GM21526 (cell line): ENCODE results near the gene ADAT3.

Experiments
- ATAC-seq: cut with Tn5 transposase; IDR thresholded peaks from one replicate; pipeline ENCODE4 v1.9.1; 2021; ENCODE audit warnings: moderate library complexity; ENCODE audit not compliant: unreplicated experiment, low FRiP score

ADAT3 gene

DNA sequence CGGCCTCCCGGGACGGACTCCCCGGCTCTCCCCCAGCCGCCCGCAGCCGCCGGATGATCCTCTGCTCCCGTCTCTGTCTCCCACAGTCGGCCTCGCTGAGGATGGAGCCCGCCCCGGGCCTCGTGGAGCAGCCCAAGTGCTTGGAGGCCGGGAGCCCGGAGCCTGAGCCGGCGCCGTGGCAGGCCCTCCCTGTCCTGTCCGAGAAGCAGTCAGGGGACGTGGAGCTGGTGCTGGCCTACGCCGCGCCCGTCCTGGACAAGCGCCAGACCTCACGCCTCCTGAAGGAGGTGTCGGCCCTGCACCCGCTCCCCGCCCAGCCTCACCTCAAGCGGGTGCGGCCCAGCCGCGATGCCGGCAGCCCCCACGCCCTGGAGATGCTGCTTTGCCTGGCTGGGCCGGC lies 6.8 kb downstream of the ADAT3 start:
- ATAC-seq, result no peak

DNA sequence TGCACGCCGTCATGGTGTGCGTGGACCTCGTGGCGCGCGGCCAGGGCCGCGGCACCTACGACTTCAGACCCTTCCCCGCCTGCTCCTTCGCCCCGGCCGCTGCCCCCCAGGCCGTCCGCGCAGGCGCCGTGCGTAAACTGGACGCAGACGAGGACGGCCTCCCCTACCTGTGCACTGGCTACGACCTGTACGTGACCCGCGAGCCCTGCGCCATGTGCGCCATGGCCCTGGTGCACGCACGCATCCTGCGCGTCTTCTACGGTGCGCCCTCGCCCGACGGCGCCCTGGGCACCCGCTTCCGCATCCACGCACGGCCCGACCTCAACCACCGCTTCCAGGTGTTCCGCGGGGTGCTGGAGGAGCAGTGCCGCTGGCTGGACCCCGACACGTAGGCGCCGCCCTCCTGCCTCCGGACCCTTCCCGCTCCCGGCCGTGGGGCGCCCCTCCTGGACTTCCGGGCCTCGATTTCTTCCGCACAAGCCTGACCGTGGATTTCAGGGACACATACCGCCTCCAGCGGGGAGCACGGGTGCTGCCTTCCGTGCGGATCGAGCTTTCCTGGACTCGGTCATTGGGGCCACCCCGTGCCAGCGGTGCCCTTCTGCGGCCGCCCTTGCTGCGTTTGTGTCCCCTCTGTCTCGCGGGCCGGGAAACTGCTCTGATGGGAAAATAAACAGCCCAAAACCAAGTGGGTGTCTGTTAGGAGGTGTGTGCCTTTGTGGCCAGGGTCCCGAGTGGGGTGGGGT lies 7.7 kb downstream of the ADAT3 start:
- ATAC-seq, result no peak

DNA sequence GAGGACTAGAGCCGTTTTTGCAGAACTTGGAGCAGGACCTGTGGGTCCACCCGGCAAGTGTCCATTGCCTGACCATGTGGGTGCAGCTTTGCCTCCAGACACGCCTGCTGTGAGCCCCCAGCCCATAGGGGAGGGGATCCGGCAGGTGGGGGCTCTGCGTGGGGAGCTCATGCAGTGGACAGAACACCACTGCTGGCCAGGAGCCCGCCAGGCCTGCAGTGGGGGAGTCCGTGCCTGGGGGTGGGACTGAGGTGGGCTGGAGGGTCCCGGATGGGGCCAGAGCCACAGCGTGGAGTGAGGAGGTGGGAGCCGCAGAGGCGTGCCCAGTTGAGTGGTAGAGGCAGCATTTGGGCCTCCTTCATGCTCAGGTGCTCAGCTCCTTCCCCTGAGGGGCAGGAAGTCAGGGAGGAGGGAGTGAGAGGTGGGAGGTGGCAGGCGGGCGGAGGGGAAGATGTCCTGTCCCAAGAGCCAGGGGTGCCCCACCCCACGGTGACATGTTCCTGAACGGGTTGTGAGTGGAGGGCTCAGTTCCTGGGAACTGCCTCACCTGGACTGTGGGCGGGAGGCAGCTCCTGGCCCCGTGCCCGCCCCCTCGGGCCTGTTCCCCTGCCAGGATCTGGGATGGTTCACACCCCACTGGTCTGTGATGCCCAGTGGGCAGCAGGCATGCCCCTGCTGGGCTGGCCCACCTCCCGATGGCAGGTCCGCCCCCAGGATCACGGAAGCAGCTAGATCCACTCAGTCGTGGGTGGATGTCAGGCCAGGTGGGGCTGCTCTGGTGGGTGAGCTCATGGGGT lies 8.8 kb downstream of the ADAT3 start:
- no peak for ATAC-seq

DNA sequence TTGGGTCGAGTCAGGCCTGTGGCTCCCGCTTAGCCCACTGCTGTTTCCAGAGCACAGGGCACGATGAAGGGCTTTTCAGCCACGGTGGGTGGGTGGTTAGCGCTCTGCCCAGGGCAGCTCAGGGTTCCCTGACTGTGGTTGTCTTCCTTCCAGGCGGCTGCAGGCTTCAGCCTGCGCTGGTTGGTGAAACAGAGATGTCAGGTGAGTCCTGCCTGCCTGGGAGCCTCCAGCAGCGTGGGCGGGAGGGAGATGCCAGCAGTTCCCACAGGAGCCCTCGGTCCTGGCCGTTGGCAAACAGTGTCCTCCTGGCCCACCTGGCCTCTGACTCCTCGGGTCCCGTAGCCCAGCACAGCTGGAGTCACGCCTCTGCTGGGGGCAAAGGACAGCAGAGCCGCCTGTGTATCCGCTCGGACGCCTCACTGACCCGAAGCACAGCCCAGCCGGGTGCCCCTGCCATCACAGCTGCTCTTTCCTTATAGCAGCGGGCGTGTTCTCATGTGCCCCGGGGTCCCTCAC lies 9.7 kb downstream of the ADAT3 start:
- no peak for ATAC-seq

DNA sequence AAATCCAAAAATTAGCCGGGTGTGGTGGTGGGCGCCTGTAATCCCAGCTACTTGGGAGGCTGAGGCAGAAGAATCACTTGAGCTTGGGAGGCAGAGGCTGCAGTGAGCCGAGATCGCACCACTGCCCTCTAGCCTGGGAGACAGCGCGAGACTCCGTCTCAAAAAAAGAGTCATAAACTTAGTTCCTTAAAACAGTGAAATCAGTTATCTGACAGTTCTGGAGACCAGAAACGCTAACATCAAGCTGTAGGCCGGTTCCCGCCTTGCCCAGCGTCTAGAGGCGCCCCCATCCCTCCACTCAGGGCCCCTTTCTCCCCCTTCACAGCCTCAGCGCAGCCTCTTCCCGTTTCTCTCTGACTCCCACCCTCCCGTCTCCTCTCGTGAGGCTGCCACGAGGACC lies 11.9 kb downstream of the ADAT3 start:
- ATAC-seq, result no peak

DNA sequence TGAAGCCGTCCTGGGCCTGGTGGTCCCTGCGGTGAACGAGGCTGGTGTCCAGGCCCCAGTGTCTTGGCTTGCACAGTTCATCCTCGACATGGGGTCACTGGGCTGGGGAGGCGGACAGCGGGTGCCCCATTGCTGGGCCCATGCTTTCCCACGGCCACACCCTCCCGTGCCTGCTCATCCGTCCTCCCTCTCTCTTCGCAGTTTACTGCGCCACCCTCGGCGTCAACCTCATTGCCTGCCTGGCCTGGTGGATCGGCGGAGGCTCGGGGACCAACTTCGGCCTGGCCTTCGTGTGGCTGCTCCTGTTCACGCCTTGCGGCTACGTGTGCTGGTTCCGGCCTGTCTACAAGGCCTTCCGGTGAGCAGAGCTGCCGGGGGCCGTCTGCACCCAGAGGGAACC lies 12.7 kb downstream of the ADAT3 start:
- ATAC-seq, result no peak

DNA sequence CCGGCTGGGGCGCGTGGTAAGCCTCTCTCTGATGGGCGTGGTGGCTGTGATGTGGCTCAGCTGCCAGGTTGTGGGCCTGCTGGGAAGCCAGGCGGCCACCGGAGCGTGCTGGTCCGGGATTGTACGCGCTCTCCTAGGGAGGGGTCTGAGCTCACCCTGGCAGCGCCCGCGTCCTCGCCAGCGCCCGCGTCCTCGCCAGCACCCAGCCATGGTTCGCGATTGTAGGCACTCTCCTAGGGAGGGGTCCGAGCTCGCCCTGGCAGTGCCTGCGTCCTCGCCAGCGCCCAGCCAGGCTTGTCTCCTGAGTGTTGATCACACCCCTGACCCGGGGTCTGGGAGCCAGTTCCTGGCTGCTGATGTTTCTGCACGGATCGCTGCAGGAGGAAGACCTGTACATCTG lies 13.8 kb downstream of the ADAT3 start:
- ATAC-seq, result no peak

DNA sequence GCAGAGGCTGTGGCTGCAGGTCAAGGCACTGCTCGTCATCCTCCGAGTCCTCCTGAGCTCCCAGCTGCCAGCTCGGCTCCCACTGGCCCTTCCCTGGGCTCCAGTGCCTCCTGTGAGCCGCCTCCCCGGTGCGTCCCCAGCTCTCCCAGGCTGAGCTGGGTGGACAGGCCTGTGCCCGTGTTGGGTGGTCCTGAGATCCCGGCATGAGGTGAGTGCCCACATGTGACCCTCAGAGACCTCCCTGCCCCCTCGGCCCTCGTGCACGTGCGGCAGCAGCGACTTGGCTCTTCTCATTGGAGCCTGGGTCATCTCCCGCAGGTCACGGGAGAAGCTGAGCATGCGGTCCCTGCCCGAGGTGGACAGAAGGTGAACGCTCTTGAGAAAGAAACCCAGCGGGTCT lies 15.4 kb downstream of the ADAT3 start:
- no peak for ATAC-seq

DNA sequence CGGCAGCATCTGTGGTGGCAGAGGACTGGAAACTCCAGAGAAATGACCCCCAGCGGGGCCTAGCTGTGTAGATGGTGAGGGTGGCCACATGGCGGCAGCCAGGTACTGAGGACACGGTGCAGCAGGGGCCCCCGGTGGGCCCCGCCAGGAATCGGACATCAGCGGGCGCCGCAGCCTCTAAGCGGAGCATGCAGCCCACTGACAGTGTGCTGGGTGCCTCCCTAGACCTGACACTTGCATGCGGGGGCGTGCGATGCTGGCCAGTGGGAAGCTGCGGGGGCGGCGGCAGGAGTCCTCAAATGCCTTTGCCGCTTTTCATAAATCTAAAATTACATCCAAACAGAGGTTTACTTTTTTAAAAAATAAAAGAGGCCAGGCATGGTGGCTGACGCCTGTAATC lies 16.1 kb downstream of the ADAT3 start:
- ATAC-seq, result no peak

DNA sequence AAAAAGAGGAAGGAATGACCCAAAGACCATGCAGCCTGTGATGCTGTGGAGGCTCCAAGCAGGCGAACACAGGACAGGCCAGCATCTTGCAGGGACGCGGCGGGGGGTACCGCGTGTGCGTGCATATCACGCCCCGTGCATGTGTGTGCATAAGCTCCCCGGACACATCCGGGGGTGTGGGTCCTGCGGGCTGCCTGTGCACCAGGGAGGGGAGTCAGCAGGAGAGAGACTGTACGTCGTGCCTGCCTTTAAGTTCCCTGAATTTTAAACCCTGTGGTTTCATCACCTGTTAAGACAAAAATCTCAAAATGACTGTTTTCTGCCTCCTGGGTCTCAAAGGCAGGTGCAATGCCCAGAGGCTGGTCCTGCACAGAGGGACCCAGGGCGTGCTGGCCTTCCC lies 16.6 kb downstream of the ADAT3 start:
- ATAC-seq, result no peak

DNA sequence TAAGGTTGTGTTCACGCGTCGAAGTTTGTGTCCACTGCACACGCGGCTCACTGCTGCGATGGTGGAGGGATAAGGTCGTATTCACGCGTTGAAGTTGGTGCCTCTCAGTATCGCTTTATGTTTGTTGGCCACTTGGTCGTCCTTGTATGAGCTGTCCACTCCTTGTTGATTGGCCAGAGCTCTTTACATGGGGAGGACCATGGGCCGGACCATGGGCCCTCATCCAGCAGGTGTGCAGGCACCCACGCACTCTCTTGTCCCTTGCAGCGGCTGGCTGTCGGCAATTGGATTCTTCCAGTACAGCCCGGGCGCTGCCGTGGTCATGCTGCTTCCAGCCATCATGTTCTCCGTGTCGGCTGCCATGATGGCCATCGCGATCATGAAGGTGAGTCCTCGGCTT lies 17.6 kb downstream of the ADAT3 start:
- ATAC-seq, result no peak

DNA sequence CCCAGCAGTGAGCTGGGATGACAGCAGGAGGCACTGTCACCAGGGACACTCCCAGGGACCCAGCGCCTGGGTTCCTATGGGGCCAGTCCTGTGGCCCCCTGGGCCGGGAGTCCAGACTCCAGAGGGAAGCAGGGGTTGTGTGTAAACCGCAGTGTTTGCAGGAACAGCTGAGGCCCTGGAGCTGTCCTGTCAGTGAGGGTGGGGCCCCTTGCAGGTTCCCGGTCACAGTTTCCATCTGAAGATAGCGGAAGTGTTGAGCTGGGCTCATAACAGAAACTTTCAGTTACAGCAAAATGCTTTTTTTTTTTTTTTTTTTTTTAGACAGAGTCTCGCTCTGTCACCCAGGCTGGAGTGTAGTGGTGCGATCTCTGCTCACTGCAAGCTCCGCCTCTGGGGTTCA lies 18.1 kb downstream of the ADAT3 start:
- no peak for ATAC-seq

DNA sequence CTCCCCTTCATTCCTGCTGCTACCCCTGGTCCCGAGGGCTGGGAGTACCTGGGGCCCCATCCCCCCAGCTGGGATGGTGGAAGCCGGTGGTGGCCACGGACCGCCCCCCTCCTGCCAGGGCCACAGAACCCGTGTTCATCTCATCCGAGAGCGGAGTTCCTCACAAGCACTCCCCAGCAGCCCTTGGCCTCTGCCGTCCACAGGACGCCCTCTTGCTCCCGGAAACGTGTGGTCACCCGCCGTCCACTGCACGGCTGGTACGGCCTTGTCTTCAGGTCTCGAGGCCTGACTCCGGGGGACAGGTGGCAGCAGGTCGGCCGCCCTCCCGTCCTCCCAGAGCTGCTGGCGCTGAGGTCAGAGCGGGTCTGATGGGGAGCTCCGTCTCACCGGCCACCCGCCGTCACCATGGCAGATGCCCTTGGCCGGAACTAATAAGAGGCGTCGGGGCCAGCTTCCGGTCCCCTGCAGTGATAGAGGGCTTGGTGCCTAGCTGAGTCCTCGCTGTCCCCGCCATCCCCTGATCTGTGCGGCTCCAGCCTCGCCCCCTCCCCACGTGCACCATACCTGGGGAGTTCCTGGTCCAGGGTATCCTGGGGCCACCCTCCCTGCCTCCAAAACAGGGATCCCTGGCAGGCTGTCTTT lies 19.2 kb downstream of the ADAT3 start:
- ATAC-seq, result no peak

DNA sequence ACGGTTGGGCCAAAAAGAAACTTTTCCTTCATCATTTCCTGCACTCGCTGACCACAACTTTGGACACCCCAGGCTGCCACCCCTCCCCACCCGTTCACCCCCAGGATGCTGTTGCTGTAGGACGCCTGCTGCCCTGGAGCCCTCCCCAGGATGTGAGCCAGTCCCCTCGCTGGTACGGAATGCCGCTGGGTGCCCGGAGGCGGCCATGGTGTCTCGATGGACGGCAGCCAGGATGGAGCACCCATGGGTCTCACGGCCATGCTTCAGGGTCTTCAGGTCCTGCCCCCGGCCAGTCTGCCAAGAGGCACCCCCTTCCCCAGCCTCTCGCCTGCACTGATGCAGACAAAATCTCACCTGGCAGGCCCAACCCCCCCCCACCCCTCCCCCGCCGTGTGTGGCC lies 20.3 kb downstream of the ADAT3 start:
- ATAC-seq, result no peak

DNA sequence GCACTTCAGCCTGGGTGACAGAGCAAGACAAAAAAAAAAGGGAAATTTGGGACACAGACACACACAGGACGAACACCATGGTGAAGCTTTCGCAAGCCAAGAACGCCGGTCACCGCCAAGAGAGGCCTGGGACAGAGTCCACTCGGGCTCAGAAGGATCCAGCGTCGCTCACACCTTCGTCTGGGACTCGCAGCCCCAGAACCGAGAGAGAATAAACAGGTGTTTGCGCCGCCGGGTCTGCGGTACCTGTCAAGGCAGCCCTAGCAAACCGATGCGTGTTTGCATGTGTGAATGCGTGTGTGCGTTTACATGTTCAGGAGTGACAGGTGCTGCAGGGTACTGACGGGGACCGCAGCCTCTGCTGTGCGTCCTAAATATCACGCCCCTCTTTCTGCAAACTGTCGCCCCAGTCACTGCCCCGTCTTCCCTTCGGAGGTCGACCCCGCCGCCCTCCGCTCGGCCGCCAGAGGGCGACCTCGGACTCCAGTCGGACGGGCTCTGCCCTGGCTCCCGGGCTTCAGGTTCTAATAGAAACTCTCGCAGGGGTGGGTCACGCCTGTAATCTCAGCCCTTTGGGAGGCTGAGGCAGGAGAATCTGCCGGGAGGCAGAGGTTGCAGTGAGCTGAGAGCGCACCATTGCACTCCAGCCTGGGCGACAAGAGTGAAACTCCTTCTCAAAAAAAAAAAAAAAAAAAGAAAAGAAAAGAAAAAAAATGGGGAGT lies 24.0 kb downstream of the ADAT3 start:
- ATAC-seq, result peak; percentile 46

DNA sequence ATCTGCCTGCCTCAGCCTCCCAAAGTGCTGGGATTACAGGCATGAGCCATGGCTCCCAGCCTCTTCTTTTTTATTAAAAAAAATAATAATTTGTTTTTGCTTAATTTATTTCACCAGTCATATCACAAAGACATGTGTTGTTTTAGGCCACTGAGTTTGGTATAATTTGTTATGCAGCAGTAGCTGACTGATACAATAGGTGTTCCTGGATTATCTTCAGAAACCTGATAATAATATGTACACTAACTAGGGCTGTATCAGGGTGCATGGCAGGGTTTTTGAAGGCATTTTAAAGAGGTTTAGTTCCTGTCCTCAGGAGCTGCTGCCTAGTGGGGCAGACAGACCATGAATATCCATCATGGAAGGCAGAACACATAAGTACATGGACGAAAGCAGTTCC lies 26.2 kb downstream of the ADAT3 start:
- no peak for ATAC-seq

DNA sequence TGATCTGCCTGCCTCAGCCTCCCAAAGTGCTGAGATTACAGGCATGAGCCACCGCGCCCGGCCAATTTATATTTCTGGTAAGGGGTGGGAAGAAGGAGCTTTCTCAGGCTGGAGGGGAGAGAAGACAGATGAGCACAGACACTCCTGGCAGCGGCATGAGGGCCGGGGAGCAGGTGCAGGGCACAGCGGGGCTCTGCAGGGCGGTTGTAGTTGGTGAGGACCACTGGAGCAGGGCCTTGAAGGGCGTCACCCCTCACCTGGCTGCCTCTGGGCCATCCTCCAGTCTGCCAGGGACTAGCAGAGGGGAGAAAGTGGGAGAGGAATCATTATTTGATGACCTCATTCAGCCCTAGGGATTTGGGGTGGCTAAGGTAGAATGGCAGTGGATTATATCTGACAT lies 27.2 kb downstream of the ADAT3 start:
- ATAC-seq, result no peak

DNA sequence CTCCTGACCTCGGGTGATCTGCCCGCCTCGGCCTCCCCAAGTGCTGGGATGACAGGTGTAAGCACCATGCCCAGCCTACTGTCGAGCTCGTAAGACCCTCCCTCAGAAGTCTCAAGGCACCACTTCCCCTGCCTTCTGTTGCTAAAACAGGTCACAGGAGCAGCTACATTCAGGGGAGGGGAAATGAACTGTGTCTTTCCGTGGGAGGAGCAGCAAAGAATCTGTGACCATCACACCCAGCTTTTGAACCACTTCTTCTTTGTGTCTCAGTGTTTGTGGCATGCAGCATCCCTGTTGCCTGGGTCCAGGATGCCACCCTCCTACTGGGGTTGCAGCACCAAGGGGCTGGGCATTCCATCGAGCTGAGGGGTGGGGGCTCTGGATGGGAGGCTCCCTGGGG lies 28.0 kb downstream of the ADAT3 start:
- no peak for ATAC-seq

DNA sequence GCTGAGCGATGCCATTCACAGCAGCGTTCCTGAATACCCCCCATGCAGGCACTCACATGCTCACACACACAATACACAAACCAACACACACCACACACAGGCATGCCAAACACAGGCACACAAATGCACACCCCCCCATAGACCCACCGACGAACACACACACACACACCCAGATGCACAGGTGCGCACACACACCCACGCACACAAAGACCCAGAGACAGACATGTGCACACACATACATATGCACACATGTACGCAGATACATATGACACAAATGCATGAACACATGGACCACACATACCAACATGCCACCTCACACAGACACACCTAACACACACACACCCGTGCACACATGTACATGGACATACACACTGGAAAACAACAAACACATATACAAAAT lies 28.7 kb downstream of the ADAT3 start:
- ATAC-seq, result no peak

DNA sequence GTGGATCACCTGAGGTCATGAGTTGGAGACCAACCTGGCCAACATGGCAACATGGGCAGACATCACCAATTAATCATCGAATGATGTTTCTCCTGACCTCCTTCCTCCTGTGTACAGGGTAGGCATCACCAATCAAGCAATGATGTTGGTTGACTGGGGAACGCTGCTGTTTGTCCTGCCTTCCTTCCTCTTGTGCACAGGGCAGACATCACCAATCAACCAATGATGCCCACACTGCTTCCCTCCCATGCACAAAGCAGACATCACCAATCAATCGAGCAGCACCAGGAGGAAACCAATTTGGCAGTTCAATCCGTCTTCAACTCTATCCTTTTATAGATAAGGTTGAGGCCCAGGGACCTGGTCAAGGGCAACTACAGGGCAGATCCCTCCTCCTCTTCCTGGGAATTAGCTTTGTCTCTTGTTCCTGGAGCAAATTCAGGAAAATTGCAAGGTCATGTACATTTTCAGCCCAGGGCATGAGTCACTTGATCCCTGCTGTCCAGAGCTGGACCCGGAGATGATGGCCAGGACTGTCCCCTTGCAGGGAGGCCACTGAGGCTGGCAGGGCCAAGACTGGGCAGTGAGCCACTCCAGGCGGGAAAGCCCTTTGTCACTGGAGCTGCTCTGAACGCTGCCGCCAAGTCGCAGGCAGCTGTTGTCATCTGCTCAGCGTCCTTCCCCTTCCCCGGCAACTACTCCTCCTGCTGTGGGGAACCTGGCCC lies 30.4 kb downstream of the ADAT3 start:
- ATAC-seq, result no peak
